DMS53 treated with DMSO at 0.1 percent for 48 hours (cell line): ENCODE measurements around the gene OR52B2.
"Not testable (repeated sequence)": the region's sequence is repeated elsewhere in the genome, so short reads cannot be mapped to it uniquely, and the experiment has no call there.

Experiments used
- DNase-seq: peaks from one replicate; lab custom pipeline; 2025; ENCODE audit not compliant: unreplicated experiment; lab: John Stamatoyannopoulos, UW

OR52B2 gene

GRCh38 chr11:6156628-6157359, 13.3 kb downstream of the OR52B2 start:
- DNase-seq = no peak

- DNase-seq = no peak
Measured at GRCh38 chr11:6152126-6152525, 18.0 kb downstream of the OR52B2 start.

GRCh38 chr11:6151117-6151516, 19.0 kb downstream of the OR52B2 start:
- no peak for DNase-seq

- DNase-seq = not testable (repeated sequence)
Measured at GRCh38 chr11:6143737-6144136, 26.4 kb downstream of the OR52B2 start.

- DNase-seq = peak; percentile 49
Measured at GRCh38 chr11:6142936-6143335, 27.2 kb downstream of the OR52B2 start.

GRCh38 chr11:6135936-6136335, 34.2 kb downstream of the OR52B2 start:
- not testable (repeated sequence) for DNase-seq

- DNase-seq = no peak
Measured at GRCh38 chr11:6132431-6132830, 37.7 kb downstream of the OR52B2 start.

GRCh38 chr11:6129635-6130034, 40.5 kb downstream of the OR52B2 start:
- no peak for DNase-seq

GRCh38 chr11:6129011-6129410, 41.1 kb downstream of the OR52B2 start:
- no peak for DNase-seq

- no peak for DNase-seq
Measured at GRCh38 chr11:6127881-6128280, 42.2 kb downstream of the OR52B2 start.

- DNase-seq = no peak
Measured at GRCh38 chr11:6124245-6124644, 45.9 kb downstream of the OR52B2 start.
